Erythroblast (primary cell): ENCODE results near the gene CCDC157.

Experiments
- DNase-seq, 2 experiments: peaks; one replicate each; lab custom pipeline; 2025; lab: John Stamatoyannopoulos, UW
- GATA1 ChIP-seq: IDR thresholded peaks from 2 replicates; pipeline ENCODE4 v1.6.1; 2011; ENCODE audit warnings: low read depth, mild to moderate bottlenecking, control low read depth, low read length, moderate library complexity
- POLR2A ChIP-seq: IDR thresholded peaks from 2 replicates; pipeline ENCODE4 v1.6.1; 2011; ENCODE audit warnings: mild to moderate bottlenecking, low read length

CCDC157 gene

DNA sequence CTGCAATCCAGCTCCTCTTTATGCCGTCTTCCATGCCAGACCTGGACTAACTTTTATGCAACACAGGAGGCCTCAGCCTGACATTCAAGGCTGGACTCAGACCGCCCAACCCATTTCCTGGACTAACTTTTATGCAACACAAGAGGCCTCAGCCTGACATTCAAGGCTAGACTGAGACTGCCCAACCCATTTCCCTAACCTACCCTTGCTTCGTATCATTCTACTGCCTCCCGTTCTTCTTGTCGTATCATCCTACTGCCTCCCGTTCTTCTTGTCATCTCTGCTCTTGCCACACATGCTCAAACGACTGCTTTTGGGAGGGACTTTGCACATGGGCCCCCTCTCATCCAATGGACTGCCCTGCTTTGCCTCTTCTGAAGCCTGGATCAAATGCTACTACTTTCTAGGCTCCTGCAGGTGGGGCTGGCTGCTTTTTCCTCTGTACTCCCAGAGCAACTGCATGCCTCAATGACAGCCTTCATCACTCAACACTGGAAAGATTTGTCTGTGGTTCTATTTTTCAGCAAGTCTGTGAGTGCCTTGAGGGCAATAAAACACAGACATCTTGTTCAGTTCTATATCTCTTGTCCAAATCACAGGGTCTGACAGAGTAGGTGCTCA is 37.9 kb upstream of the CCDC157 start:
- no peak for TF ChIP-seq GATA1
- no peak for TF ChIP-seq POLR2A
- no peak for DNase-seq

DNA sequence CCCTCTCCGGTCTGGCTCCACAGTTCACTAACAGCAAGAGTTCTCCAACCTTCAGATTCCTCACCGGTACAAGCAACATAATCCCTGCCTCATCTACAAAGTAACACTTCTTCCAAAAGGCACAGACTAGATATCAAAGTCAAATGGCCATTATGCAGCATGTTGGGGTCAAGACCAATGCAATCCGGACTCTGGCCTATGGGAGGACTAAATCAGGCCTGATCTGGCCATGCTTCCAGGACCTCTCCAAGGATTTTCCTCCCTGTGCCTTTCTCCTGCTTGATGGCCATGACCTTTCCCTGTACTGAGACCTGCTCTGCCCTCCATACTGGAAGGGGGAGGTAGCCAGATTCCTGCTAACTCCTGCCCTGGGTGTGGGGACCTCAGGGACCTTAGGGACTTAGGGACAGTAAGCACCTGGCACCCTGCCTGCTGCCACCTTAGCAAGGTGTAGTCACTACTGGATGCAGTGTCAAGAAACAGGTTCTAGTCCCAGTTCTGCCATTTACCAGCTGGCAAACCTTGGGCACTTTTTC is 36.7 kb upstream of the CCDC157 start:
- TF ChIP-seq POLR2A (no peak), GATA1 (no peak)
- no peak for DNase-seq

DNA sequence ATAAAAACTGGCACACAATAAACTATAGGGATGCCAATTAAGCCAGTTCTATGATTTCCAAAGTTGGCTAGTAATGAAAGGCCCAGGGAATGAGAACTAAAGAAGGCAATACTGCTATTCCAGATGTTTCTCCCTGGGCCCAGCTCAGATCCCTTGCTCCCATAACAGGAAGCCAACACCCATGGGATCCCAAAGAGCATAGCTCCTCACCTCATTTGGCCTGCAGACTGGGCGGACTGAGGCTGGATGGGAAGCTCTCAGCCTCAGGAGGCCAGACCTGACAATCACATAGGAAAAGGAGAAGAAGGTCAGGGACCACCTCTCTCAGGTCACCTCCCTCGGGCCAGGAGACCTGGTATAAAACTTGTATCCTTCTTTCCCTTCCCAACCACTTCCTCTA is 35.3 kb upstream of the CCDC157 start:
- no peak for DNase-seq
- TF ChIP-seq GATA1, result no peak
- TF ChIP-seq POLR2A, result no peak

DNA sequence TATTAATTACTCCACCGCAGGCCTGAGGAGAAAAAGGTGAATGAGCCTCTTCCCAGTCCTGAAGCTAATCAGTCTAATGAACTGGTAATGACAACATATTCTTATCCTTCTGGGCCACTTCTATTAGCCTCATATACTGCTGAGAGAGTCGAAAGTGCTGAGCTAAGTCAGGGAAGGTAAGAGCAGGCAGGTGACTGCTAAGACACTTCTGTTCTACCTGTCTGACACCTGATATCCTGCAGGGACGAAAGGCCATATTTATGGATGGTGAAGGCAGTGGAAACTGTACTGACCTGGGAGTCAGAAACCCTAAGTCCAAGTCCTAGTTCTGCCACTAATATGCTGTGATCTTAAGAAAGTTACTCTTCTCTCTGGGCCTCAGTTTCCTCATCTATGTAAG is 33.6 kb upstream of the CCDC157 start:
- TF ChIP-seq POLR2A (no peak), GATA1 (no peak)
- no peak for DNase-seq

DNA sequence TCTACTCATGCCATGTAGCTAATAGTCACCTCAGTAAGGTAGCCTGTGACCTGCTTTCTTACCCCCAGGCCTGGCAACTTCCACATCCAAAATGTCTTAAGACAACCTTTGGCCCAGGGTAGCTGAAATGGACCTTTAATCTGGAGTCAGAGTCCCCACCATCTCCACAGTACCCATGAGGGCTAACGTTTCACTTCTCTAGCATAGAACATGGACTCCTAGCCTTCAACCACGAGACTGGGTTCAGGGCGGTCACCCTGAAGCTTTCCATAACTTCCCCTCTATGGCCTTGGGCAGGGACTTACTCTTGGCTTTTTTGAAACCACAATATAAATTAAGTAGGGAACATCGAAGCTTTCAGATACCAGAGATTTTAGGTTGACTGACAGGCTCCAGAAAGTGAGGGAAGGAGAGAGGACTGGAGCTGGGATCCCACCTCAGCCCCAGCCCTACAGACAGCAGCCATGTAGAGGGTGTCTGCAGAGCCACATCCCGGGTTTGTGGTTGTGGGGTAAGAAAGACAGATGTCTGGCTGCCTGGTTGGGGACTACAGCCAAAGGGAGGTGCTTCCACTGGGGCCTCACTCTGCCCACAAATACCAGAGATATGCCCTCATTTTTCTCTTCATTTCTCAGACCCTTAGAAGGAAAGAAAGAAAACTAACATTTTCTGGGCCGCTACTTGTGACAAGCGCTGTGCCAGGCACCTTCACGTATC is 32.6 kb upstream of the CCDC157 start:
- TF ChIP-seq POLR2A, result no peak
- DNase-seq, result no peak

DNA sequence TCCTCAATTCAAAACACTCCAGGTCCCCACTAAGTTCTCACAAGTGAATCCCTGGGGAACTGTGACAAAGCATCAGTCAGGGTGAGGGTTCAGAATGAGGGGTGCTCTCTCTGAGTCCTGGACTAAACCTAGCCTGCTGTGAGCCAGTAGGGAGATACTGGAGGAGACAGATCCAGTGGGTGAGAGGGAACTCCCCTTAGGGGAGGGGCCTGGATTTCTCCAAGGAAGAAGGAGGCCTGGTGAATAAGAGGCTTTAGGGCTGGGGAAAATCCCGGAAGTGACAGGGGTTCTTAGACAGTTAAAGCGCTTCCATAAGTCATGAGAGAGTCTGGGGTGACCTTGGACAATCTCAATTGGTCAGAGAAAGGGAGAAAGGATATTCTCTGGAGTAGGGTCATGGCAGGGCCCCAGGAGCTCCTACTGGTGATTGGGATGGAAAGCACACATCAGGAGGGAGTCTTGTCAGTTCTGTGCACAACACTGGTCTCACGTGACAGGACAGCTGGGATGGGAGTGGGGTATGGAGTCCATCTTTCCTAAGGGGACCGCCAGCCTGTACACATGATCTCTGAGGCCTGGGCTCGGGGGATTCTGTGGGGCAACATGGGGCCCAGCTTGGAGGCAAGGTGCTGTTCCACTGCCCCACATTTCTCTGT is 31.6 kb upstream of the CCDC157 start:
- no peak for DNase-seq
- TF ChIP-seq POLR2A (no peak), GATA1 (no peak)

DNA sequence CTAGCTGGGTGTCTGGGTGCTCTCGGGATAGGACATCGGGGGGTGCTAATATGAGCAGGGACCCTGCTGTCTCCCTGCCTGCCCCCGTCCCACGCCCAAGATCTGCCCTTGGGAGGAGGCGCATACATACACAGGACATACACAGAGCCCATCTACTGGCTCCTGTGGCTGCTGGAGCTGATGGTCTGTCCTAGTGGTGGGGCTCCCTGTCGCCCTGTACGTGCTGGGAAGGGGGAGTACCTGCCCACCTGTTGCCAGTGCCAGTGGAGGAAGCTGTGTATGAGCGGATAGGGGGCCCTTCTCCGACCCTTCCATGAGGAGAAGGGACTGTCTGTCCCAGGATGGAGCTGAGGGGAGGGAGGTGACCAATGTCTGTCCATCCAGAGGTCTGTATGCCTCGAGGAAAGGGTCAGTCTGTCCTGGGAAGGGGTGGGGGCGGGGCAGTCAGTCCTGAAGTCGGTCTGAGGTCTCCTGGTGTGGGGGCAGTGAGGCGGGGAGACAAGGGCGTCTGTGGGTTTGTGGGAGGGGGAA is 31.0 kb upstream of the CCDC157 start:
- DNase-seq, result no peak
- TF ChIP-seq POLR2A (no peak), GATA1 (no peak)

DNA sequence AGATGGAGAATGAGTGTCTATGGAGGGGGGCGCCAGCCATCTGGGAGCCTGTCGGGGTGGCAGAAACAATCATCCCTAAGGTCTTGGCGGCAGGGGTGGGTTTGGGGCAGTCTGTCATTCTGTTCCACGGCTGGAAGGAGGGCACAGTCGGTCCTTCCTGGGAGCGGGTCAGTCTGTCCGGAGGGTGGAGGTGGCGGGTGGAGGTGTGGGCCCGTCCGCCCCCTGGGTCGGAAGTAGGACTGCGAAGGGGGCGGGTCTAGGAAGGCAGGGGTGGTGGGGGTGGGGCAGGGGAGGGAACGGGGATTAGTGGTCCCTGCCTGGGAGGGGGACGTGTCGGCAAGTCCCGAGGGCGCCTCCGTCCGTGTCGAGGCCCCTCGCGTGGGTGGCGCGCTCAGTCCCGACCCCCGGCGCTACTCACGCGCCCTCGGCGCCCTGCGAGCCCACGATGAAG is 30.5 kb upstream of the CCDC157 start:
- TF ChIP-seq POLR2A (no peak), GATA1 (no peak)
- no peak for DNase-seq

DNA sequence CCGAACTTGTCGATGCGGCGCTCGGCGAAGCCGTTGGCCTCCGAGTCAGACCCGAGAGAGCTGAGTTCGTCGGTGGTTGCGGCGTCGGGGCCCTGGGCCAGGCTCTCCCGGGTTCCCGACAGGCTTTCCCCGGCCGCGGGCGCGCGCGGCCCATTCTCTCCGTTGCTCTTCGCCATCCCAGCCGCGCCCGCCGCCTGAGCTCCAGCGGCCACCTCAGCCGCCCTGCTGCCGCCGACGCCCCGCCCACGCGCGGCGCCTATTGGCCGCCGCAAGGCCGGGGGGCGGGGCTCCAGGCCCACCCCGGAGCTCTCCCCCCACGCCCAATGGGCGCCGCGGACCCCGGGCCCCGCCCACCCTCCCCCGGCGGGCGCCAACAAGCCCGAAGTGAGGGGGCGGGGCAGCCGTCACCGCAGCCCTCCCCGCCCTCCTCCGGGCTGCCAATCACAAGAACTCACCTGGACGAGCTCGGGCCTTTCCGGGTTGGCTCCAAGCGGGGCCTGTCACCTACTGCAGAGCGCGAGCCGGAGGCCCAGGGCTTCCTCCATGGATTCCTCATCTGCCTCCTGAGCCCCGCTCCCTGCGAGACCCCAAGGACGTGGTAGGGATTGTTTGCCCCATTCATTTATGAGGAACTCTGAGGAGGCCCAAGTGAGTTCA is 30.0 kb upstream of the CCDC157 start, which contains the start of gene TBC1D10A:
Gene TBC1D10A (minus strand): TSS at position 236 of the 657 bp plus-strand sequence. CDS start 60 bp downstream, at position 176.
- DNase-seq, result peak; percentile 94 to 97

DNA sequence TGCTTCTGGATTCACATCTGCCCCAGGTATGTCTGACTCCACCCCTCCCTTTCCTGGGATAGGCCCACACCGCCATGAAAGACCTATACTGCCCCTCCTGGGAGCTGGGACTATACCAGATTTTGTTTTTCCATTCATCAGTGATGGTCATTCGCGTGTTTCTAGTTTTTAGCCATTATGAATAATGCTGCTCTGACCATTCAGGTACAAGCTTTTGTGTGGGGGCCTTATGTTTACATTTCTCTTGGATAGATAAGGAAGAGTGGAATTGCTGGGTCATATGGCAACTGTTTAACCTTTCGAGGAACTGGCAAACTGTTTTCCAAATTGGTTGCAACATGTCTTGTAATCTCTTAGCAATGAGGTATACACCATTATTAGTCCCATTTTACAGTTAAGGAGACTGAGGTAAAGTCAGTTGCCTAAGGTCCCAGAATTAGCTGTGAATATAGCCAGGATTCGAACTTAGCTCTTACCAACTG is 28.9 kb upstream of the CCDC157 start:
- DNase-seq, result peak in 1 of 2 experiments; percentile 37

More for the DNA sequence above, 30.0 kb upstream of the CCDC157 start, which contains the start of gene TBC1D10A:
- TF ChIP-seq POLR2A (peak; percentile 48), GATA1 (no peak)

DNA sequence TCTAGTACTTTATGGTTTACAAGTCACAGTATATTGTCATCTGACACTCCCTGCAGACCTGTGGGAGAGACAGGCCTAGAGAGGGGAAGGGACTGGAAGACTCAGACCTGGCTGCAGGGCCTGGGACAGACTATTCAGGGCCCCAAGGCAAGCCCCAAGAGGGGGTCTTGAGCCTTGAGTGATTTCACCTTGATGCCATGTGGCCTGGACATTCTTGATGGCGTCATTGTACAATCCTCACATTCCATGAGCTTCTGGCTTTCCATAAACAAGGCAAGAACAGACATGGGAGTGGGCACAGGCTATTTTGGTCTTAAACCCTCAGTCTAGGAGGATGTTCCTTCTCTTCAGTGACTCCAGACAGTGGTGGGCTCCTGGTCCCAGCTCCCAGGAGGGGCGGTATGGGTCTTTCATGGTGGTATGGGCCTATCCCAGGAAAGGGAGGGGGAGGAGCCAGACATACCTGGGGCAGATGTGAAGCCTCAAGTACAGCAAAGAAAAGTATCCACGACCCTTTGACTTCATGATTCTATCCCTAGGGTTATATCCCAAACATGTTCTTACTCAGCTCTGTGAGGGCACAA is 28.2 kb upstream of the CCDC157 start:
- DNase-seq, result no peak
- TF ChIP-seq POLR2A, result no peak
- no peak for TF ChIP-seq GATA1

More for the DNA sequence above, 28.9 kb upstream of the CCDC157 start:
- TF ChIP-seq GATA1 (no peak), POLR2A (no peak)

DNA sequence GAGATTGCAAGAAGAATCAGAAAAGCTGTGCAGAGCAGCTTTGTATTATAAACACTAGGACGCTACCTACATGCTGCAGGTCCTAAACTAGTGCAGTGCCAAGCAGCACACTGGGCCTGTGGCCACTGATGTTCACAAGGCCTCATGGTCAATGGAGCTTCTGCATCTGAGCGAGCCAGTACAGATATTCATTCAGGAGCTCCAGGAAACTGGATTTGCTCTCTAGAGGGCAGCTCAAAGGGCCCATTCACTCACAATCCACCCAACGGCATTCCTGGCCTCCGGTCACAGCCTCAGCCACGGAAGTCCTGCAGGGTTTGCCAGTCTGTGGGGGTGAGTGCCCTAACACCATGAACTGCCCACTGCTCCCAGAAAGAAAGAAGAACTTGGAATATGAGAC is 24.3 kb upstream of the CCDC157 start:
- TF ChIP-seq POLR2A, result no peak
- no peak for DNase-seq

DNA sequence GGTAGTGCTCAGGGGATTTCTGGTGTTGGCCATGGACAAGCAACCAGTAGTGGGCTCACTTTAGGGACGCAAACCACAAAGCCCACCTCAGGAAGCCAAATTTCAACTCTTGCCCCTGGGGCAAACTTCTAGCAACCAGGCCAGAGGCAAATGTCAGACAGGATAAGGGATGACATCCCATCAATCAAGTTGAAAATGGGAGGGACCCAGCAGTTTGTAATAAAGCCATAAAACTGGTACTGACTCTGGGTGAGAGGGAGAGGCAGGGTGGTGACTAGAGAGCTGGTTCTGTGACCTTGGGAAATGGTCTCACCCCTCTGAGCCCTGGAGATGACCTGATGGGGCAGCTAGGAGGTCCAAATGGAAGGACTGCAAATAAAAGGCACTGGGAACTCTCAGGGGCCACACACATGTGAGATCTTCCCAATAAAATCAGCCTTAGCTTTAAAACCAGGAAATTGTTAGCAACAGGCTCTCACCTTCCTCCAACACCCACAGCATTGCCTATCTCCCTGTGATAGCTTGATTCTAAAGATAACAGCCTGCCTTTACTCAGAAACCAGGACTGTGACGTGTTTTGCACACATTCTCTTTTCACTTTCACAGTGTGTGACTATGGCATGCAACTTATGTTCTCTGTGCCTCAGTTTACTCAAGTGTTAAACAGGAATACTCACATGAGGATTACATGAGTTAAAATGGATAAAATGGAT is 23.7 kb upstream of the CCDC157 start:
- no peak for DNase-seq
- TF ChIP-seq GATA1 (no peak), POLR2A (peak; percentile 25)
